ENCODE measurements around the gene IER3. TPM values are rescaled to one million over a fixed set of nuclear protein-coding genes. Genes with fewer than 3 reads are reported as not detected.

Gene IER3, protein sequence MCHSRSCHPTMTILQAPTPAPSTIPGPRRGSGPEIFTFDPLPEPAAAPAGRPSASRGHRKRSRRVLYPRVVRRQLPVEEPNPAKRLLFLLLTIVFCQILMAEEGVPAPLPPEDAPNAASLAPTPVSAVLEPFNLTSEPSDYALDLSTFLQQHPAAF
- total RNA-seq = 100 to 1,000 TPM; 167 to 171 TPM

DNA sequence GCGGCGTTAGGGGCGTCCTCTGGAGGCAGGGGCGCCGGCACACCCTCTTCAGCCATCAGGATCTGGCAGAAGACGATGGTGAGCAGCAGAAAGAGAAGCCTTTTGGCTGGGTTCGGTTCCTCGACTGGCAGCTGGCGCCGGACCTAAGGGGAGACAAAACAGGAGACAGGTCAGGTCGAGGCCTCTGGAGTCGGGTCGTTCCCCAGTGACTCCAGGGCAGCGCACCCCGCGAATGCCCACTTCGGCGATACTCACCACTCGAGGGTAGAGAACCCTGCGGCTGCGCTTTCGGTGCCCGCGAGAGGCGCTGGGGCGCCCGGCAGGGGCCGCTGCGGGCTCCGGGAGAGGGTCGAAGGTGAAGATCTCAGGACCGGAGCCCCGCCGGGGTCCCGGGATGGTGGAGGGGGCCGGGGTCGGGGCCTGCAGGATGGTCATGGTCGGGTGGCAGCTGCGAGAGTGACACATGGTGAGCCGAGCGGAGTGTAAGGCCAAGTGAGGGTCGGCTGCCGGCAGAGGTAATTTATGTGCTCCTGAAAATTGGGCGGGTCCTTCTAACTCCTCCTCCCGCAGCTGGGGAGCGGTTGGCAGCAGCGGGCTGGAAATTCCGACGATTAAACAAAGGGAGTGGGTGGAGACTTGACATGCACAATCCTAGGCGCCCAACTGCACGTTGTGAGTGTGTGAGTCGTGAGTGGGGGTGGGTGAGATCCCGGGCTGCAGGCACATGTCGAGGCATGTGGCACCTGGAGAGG is at the start of gene IER3:
Gene IER3 (minus strand): TSS at position 494 of the 752 bp plus-strand sequence. CDS start 29 bp downstream, at position 465.
- peak within 1 kb of the TSS; percentile 97 for H3K27ac Mint-ChIP-seq
- peak; percentile 91 for DNase-seq
- intact Hi-C loops (cut with micrococcal nuclease) = loop anchor here (1.0 to 5.0 kb wide), 4 partner anchors 9 to 257 kb away; partner anchors contain the start of gene HLA-E
- CTCF ChIA-PET = interaction anchor here (0.7 to 2.5 kb wide), 14 partner anchors 9 to 336 kb away, joined by 3 to 7 read pairs (median 4); partner anchors contain the start of gene VARS2
- no peaks in the 10 kb centered on the region for H3K27me3 Mint-ChIP-seq
- peaks cover 47% of the 10 kb centered on the region for H3K36me3 Mint-ChIP-seq
- H3K9me3 Mint-ChIP-seq = no peaks in the 10 kb centered on the region
- H3K4me1 Mint-ChIP-seq (ENCODE audit: low read depth) = peaks cover 57% of the 10 kb centered on the region
- POLR2A ChIA-PET = interaction anchor here (0.7 to 4.0 kb wide), 22 partner anchors 8 to 252 kb away, joined by 3 to 47 read pairs (median 6); partner anchors contain the start of gene MDC1
- peak within 1 kb of the TSS; percentile 99 for H3K4me3 Mint-ChIP-seq

DNA sequence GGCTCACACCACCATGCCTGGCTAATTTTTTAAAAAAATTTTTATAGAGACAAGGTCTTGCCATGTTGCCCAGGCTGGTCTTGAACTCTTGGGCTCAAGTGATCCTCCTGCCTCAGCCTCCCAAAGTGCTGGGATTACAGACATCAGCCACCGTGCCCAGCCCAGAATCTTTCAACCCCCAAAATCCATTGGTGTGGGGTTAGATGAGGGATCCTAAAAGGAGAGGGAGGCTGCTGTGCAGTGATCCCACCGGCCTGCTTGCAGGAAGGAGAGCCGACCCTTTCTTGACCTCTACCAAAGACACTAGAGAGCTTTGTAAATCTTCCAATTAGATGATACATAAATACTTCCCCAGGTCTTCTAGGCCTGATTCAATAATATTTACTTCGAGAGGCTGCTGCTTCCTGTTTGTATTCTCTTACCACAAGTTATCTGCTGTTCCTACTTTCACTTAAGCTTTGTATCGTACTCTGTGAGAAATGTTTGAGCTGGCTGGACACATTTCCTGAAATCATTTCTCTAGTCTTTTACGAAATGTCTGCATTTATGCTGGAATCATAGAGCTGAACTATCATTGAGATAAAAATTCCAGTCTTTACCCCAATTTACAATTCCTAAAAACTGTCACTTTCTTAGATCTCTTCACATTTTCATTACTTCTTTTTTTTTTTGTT is 49.3 kb upstream of the IER3 start:
- CTCF ChIA-PET = interaction anchor here (0.7 to 1.5 kb wide), 8 partner anchors 18 to 293 kb away, joined by 3 to 6 read pairs (median 4); partner anchors contain the start of gene IER3
- peak overlapping the region; percentile 44 for H3K4me3 Mint-ChIP-seq
- no peaks in the 10 kb centered on the region for H3K27me3 Mint-ChIP-seq
- H3K27ac Mint-ChIP-seq = peak overlapping the region; percentile 90
- intact Hi-C loops (cut with micrococcal nuclease) = no loop called here
- no peaks in the 10 kb centered on the region for H3K36me3 Mint-ChIP-seq
- H3K4me1 Mint-ChIP-seq (ENCODE audit: low read depth) = peaks cover 54% of the 10 kb centered on the region
- POLR2A ChIA-PET = interaction anchor here (0.7 to 1.3 kb wide), 5 partner anchors 18 to 49 kb away, joined by 4 to 6 read pairs (median 4); partner anchors contain the start of gene IER3
- no peaks in the 10 kb centered on the region for H3K9me3 Mint-ChIP-seq
- DNase-seq = no peak

- H3K4me1 Mint-ChIP-seq (ENCODE audit: low read depth) = peaks cover 63% of the 10 kb centered on the region
- DNase-seq = no peak
- intact Hi-C loops (cut with micrococcal nuclease) = no loop called here
- H3K4me3 Mint-ChIP-seq = no peak overlapping the region
- peak overlapping the region; percentile 74 for H3K27ac Mint-ChIP-seq
- no peaks in the 10 kb centered on the region for H3K9me3 Mint-ChIP-seq
- no peaks in the 10 kb centered on the region for H3K36me3 Mint-ChIP-seq
- POLR2A ChIA-PET = no interaction called here
- no peaks in the 10 kb centered on the region for H3K27me3 Mint-ChIP-seq
- CTCF ChIA-PET = interaction anchor here (0.6 kb wide), 1 partner anchor 31 kb away, joined by 3 read pairs; no protein-coding TSS in a partner anchor
These were observed 48.4 kb upstream of the IER3 start for GRCh38 chr6:30792786-30793185.

GRCh38 chr6:30790724-30791383 is 46.5 kb upstream of the IER3 start:
- Mint-ChIP-seq H3K36me3 (no peaks in the 10 kb centered on the region), H3K4me3 (no peak overlapping the region), H3K4me1 (ENCODE audit: low read depth) (peaks cover 73% of the 10 kb centered on the region), H3K27me3 (no peaks in the 10 kb centered on the region), H3K9me3 (no peaks in the 10 kb centered on the region), H3K27ac (no peak overlapping the region)
- DNase-seq = no peak
- ChIA-PET CTCF (interaction anchor here (1.0 to 4.2 kb wide), 3 partner anchors 15 to 30 kb away, joined by 3 to 23 read pairs (median 3); no protein-coding TSS in a partner anchor), POLR2A (interaction anchor here (0.7 to 1.1 kb wide), 4 partner anchors 28 to 54 kb away, joined by 3 to 4 read pairs (median 4); no protein-coding TSS in a partner anchor)
- intact Hi-C loops (cut with micrococcal nuclease) = no loop called here

DNA sequence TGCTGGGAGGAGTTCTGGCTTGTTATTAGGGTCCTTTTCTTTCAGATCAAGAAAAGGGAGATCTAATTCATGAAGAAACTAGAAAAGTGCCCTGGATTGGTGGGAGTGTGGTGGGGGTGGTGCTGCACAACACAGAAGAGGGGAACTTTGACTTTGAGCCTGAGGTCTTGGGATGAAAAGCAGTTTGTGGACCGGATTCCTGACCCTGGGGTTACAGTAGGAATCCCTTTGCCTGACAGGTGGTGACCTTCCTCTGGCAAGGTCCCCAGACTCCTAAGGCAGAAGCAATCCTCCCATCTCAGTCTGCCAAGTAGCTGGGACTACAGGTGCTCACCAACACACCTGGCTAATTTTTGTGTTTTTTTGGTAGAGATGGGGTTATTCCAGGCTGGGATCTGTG is 45.3 kb upstream of the IER3 start:
- Mint-ChIP-seq H3K9me3 (no peaks in the 10 kb centered on the region), H3K27ac (peak overlapping the region; percentile 42), H3K4me1 (ENCODE audit: low read depth) (peaks cover 72% of the 10 kb centered on the region), H3K4me3 (no peak overlapping the region), H3K27me3 (no peaks in the 10 kb centered on the region), H3K36me3 (no peaks in the 10 kb centered on the region)
- intact Hi-C loops (cut with micrococcal nuclease) = loop anchor here (2.0 kb wide), 2 partner anchors 45 to 53 kb away; partner anchors contain the start of gene IER3
- DNase-seq = no peak
- ChIA-PET CTCF (interaction anchor here (4.2 kb wide), 1 partner anchor 31 kb away, joined by 23 read pairs; no protein-coding TSS in a partner anchor), POLR2A (interaction anchor here (0.8 to 2.7 kb wide), 4 partner anchors 22 to 61 kb away, joined by 3 to 23 read pairs (median 8); partner anchors contain the start of gene IER3)

GRCh38 chr6:30787954-30788353 is 43.6 kb upstream of the IER3 start:
- H3K27me3 Mint-ChIP-seq = no peaks in the 10 kb centered on the region
- ChIA-PET POLR2A (interaction anchor here (1.1 to 3.5 kb wide), 6 partner anchors 18 to 46 kb away, joined by 3 to 33 read pairs (median 10); partner anchors contain the start of genes FLOT1 and IER3), CTCF (interaction anchor here (1.1 to 4.2 kb wide), 8 partner anchors 11 to 89 kb away, joined by 3 to 23 read pairs (median 5); partner anchors contain the start of gene IER3)
- peak; percentile 58 for DNase-seq
- no peaks in the 10 kb centered on the region for H3K36me3 Mint-ChIP-seq
- H3K4me3 Mint-ChIP-seq = peak overlapping the region; percentile 48
- intact Hi-C loops (cut with micrococcal nuclease) = loop anchor here (1.0 to 2.0 kb wide), 4 partner anchors 19 to 51 kb away; partner anchors contain the start of gene IER3
- peaks cover 61% of the 10 kb centered on the region for H3K4me1 Mint-ChIP-seq (ENCODE audit: low read depth)
- H3K27ac Mint-ChIP-seq = peak overlapping the region; percentile 89
- no peaks in the 10 kb centered on the region for H3K9me3 Mint-ChIP-seq

GRCh38 chr6:30782425-30783014 is 38.2 kb upstream of the IER3 start:
- no peak for DNase-seq
- POLR2A ChIA-PET = interaction anchor here (1.2 to 1.6 kb wide), 3 partner anchors 14 to 28 kb away, joined by 3 to 5 read pairs (median 3); no protein-coding TSS in a partner anchor
- Mint-ChIP-seq H3K4me3 (no peak overlapping the region), H3K27me3 (no peaks in the 10 kb centered on the region), H3K4me1 (ENCODE audit: low read depth) (peaks cover 35% of the 10 kb centered on the region), H3K27ac (no peak overlapping the region), H3K9me3 (no peaks in the 10 kb centered on the region), H3K36me3 (no peaks in the 10 kb centered on the region)
- CTCF ChIA-PET = interaction anchor here (1.9 to 2.0 kb wide), 2 partner anchors 10 to 297 kb away, joined by 4 to 6 read pairs; no protein-coding TSS in a partner anchor
- intact Hi-C loops (cut with micrococcal nuclease) = no loop called here

DNA sequence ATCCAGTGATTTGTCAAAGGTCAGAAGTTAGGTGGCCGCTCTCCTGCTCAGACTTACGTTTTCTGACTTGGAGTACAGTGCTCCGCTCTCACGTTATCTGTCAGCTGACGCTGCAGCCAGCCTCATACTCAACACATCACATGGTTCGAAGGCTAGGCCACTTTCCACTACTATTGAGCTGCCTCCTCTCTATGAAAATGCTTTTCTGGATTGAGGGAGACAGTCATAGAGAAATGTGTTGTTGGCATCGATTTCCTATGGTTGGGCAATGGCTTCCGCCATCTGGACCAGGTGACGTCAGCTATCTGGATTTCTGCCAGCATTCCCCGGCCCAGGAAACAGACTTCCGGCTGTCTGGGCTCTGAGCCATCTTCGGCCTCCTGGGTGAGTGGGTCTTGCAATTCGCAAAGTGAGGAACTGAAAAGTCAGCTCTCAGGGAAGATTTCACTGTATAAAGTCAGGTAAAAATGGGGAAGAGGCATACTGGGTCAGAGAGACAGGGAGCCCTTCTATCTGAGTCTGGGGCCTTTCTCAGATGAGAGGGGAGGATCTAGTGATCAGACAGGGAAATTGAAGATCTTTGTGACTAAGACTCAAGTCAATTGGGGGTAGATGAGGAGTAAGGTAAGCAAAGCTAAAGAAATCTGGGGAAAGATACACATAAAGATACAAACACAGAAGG is 37.5 kb upstream of the IER3 start:
- Mint-ChIP-seq H3K27ac (no peak overlapping the region), H3K9me3 (no peaks in the 10 kb centered on the region), H3K27me3 (no peaks in the 10 kb centered on the region), H3K4me1 (ENCODE audit: low read depth) (peaks cover 35% of the 10 kb centered on the region), H3K36me3 (no peaks in the 10 kb centered on the region), H3K4me3 (no peak overlapping the region)
- intact Hi-C loops (cut with micrococcal nuclease) = no loop called here
- POLR2A ChIA-PET = interaction anchor here (1.2 to 1.6 kb wide), 3 partner anchors 13 to 29 kb away, joined by 3 to 5 read pairs (median 3); no protein-coding TSS in a partner anchor
- CTCF ChIA-PET = interaction anchor here (0.8 to 2.0 kb wide), 3 partner anchors 10 to 298 kb away, joined by 3 to 6 read pairs (median 4); no protein-coding TSS in a partner anchor
- no peak for DNase-seq

GRCh38 chr6:30781395-30781742 is 37.0 kb upstream of the IER3 start:
- intact Hi-C loops (cut with micrococcal nuclease) = no loop called here
- Mint-ChIP-seq H3K27me3 (no peaks in the 10 kb centered on the region), H3K4me3 (no peak overlapping the region), H3K4me1 (ENCODE audit: low read depth) (peaks cover 30% of the 10 kb centered on the region), H3K36me3 (no peaks in the 10 kb centered on the region), H3K27ac (no peak overlapping the region), H3K9me3 (no peaks in the 10 kb centered on the region)
- DNase-seq = no peak
- ChIA-PET CTCF (interaction anchor here (0.8 to 2.0 kb wide), 3 partner anchors 9 to 299 kb away, joined by 3 to 6 read pairs (median 4); no protein-coding TSS in a partner anchor), POLR2A (interaction anchor here (1.4 to 1.6 kb wide), 2 partner anchors 13 to 29 kb away, joined by 3 to 5 read pairs; no protein-coding TSS in a partner anchor)

- Mint-ChIP-seq H3K27ac (no peak overlapping the region), H3K27me3 (no peaks in the 10 kb centered on the region), H3K9me3 (no peaks in the 10 kb centered on the region), H3K36me3 (no peaks in the 10 kb centered on the region), H3K4me1 (ENCODE audit: low read depth) (peaks cover 24% of the 10 kb centered on the region), H3K4me3 (no peak overlapping the region)
- ChIA-PET POLR2A (interaction anchor here (0.6 kb wide), 1 partner anchor 182 kb away, joined by 3 read pairs; no protein-coding TSS in a partner anchor), CTCF (interaction anchor here (0.6 to 1.0 kb wide), 2 partner anchors 50 to 301 kb away, joined by 3 read pairs; no protein-coding TSS in a partner anchor)
- no peak for DNase-seq
- intact Hi-C loops (cut with micrococcal nuclease) = no loop called here
These were observed 36.2 kb upstream of the IER3 start for GRCh38 chr6:30780642-30780920.
